ENCODE data around the gene ASTN2.

GRCh38 chr9:117232281-117232680, 182.6 kb downstream of the ASTN2 start:
- TF ChIP-seq PKNOX1 (IDR thresholded peaks at IDR 0.05) (no peak), ETV6 (conservative IDR thresholded peaks at IDR 0.05 in 1 of 2, IDR thresholded peaks at IDR 0.05 in 1 of 2; ENCODE audit: borderline replicate concordance in 1 of 2, low read depth in 1 of 2) (no peak), SUZ12 (IDR thresholded peaks at IDR 0.05; ENCODE audit: unreplicated experiment) (no peak), MYC (IDR thresholded peaks at IDR 0.05; ENCODE audit: insufficient read depth, insufficient read length, insufficient replicate concordance, low read length, severe bottlenecking) (no peak), CHD1 (IDR thresholded peaks at IDR 0.05; ENCODE audit: low read depth, low read length) (no peak), POLR2A (IDR thresholded peaks at IDR 0.05; ENCODE audit: low read depth, low read length) (no peak), MAX (IDR thresholded peaks at IDR 0.05; ENCODE audit: low read depth, low read length) (no peak), HDGF (IDR thresholded peaks at IDR 0.05) (no peak), POLR2AphosphoS2 (IDR thresholded peaks at IDR 0.05; ENCODE audit: low read depth, low read length) (no peak), HSF1 (IDR thresholded peaks at IDR 0.05; ENCODE audit: low read depth, low read length) (no peak), SMAD5 (IDR thresholded peaks at IDR 0.05; ENCODE audit: low read depth) (no peak), CTCF (IDR thresholded peaks at IDR 0.05 in 2 of 3, conservative IDR thresholded peaks at IDR 0.05 in 1 of 3; ENCODE audit: control insufficient read depth in 2 of 3, extremely low read depth in 1 of 3, insufficient read depth in 1 of 3, low read depth in 3 of 3, low read length in 3 of 3) (no peak)
